GM19372 (cell line): Measurements from ENCODE around the gene TMX1.

Source experiments
- ATAC-seq: cut with Tn5 transposase; IDR thresholded peaks from one replicate; pipeline ENCODE4 v1.9.1; 2021; ENCODE audit warnings: mild to moderate bottlenecking, low read depth, moderate library complexity; ENCODE audit not compliant: unreplicated experiment

TMX1 gene

DNA sequence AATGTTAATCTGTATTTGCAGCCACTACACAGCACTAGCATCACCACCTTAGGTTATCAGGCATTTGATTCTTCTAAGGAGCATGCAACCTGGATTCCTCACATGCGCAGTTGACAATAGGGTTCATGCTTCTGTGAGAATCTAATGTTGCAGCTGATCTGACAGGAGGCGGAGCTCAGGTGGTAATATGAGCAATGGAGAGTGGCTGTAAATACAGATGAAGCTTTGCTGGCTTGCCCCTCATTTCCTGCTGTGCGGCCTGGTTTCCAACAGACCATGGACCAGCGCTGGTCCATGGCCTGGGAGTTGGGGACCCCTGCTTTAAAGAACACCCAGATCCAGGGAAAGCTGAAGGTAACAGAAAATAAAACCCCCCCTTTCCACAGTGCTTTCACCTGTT lies 51.0 kb downstream of the TMX1 start:
- no peak for ATAC-seq

- ATAC-seq: no peak
Observed at GRCh38 chr14:51293149-51293911, 53.3 kb downstream of the TMX1 start.

DNA sequence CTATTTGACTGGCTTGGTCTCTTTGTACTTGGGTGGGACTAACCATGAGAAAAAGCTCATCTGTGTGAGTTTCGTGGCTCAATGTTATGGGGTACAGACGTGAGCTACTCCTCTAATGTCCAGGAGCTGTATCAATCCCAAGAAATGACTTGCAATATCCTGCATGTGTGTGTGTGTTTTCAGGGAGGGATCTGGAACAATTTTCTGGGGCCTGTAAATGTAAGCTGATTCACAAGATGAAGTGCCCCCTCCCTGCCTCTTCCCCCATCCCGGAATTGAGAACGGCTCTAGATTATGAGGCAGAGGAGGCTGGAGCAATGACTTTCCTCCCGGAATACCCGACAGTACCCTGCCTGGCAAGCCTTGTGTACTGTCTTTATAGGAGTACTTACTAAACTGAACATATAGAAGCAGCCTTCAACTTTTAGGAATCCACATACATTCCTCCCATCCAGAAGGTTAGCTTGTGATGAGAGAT lies 53.9 kb downstream of the TMX1 start:
- no peak for ATAC-seq

DNA sequence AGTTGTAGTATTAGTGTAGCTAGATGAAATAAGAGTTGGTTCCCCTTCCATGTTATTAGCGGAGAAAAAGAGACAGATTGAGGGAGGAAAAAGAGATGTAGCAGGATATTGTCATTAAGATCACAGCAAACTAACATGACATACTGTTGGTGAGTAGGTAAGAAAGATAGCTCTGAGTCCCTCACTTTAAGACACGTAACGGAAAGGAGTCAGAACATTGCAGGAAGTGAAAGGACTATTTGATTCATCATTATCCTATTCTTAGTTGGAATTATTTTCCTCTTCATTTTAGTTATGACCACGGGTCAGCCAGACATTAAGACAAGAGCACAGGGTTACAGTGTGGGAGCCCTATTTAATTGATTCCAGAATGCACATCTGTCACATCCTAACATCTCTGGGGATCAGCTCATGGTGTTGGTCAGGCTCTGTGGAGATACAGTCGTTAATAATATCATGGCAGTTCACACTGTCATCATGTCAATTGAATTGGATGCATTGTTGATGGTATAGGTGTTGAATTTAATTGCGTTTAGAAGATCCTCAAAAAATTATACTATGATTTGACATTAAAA lies 55.0 kb downstream of the TMX1 start:
- ATAC-seq: no peak

GRCh38 chr14:51295646-51296263 lies 55.7 kb downstream of the TMX1 start:
- ATAC-seq: no peak

DNA sequence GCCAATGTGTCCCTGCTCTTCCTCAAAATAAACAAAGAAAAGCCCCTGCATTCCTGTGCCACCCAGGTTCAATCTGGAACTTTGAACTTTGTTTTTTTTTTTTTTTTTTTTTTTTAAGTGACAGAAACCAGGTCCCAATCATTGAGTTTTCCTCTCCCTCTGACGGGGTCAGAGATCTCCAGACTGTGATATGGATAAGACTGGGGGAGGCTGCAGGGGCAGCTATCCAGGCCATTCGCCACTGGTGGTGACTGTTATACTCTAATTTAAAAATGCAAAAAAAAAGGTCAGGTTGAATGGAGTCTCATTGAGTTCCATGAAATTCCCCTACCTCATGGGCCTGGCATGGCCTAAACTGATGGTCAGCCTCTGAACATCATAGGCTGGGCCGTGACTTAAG lies 57.0 kb downstream of the TMX1 start:
- no peak for ATAC-seq

DNA sequence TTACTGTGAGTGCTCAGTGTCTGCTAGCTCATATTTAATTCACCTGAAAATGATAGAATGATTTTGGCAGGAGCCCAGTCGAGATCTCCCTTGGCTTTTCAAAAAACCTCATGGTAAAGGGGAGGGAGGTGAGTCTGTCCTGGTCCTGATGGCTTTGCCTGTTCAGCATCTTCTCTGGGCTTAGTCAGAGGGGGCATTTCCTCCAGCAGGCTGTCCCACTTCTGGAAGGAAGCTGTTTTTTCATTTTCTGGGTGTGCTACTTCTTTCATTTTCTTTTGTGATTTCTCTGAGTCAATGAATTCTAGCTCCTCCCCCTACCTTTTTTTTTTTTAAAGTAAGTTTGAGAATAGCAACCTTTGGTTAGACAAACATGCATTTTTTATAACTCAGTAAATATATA lies 58.8 kb downstream of the TMX1 start:
- ATAC-seq: no peak

GRCh38 chr14:51302295-51303030 lies 62.4 kb downstream of the TMX1 start:
- ATAC-seq: no peak

GRCh38 chr14:51304438-51304837 lies 64.4 kb downstream of the TMX1 start:
- ATAC-seq: no peak

- no peak for ATAC-seq
Observed at GRCh38 chr14:51304941-51305340, 64.9 kb downstream of the TMX1 start.

DNA sequence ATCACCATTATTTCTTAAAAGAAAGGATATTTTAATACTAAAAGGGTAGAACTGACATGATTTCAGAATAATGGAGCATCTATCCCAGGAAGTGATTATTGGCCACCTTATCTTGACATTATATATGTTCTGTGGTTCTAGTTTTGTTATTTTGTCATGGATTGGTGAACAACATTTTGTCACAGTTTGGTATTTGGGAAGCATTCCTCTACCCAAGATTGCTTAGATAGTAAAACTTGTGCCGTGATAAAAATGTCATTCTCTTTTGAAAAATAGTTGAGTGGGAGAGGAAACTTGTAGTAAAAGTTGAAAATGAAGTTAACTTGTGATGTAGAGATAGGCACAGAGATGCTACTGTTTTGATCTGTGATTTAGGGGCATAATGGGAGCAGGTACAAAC lies 65.7 kb downstream of the TMX1 start:
- no peak for ATAC-seq
